Skeletal muscle satellite cell (primary cell): ENCODE results near the gene NFS1.

ENCODE experiments used
- H3K27me3 ChIP-seq: 2 replicates; pipeline ENCODE4 v1.7.0; 2013; ENCODE audit warnings: low read length; ENCODE audit not compliant: control insufficient read depth, insufficient read depth
- H3K36me3 ChIP-seq: 2 replicates; pipeline ENCODE4 v1.7.0; 2013; ENCODE audit warnings: mild to moderate bottlenecking, control low read depth, low read length; ENCODE audit not compliant: insufficient read depth
- H3K4me1 ChIP-seq: 2 replicates; pipeline ENCODE4 v1.7.0; 2013; ENCODE audit warnings: low read length; ENCODE audit not compliant: control insufficient read depth, insufficient read depth
- H3K4me2 ChIP-seq: 2 replicates; pipeline ENCODE4 v1.7.0; 2013; ENCODE audit warnings: mild to moderate bottlenecking, low read length
- H3K4me3 ChIP-seq: 2 replicates; pipeline ENCODE4 v1.7.0; 2013; ENCODE audit warnings: low read length
- H3K9ac ChIP-seq: 2 replicates; pipeline ENCODE4 v1.7.0; 2013; ENCODE audit warnings: mild to moderate bottlenecking, low read depth, low read length, moderate library complexity
- H3K9me3 ChIP-seq: replicated peaks from 2 replicates; pipeline ENCODE4 v1.7.0; 2013; ENCODE audit warnings: mild to moderate bottlenecking, control low read depth, low read length

Gene NFS1

DNA sequence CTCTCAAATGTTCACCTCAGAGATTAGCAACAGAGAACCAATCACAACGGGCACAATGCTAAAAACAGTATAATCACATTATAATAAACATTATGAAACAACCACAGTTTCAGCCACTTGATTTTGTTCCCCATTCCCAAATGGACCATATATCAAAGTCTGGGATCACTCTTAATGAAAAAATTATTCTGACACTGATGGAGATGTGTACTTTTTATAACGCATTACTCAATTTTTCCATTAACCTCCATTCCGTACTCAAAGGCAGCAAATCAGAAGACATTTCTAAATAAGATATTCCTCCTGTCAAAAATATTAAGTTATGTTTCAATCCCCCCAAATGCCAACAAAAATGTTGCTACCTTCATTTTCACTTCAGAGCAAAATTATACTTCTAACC is 37.2 kb downstream of the NFS1 start:
- no peaks in the 10 kb centered on the region for H3K9me3 ChIP-seq
- H3K4me3 ChIP-seq: peak overlapping the region; percentile 89
- no peaks in the 10 kb centered on the region for H3K36me3 ChIP-seq
- peaks cover 31% of the 10 kb centered on the region for H3K4me1 ChIP-seq
- no peaks in the 10 kb centered on the region for H3K27me3 ChIP-seq
- H3K4me2 ChIP-seq: peak overlapping the region; percentile 99
- H3K9ac ChIP-seq: peak overlapping the region; percentile 93

DNA sequence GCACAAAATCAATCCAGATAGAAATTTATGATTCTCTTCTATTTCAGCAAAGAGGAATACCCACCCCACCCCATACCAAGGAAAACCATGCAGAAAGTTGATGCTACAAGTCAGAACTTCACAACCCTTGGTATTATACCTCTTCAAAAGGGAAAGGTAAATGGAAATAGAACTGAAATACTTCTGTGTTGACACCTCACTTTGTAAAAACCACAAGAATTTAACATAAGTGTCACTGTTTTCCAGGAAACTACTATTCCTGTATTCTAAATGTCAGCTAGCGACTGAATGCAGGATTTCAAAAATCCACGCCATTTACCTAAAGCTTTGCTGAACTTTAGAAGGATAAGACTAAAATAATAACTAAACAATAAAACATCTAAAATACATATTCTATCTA is 38.1 kb downstream of the NFS1 start:
- H3K27me3 ChIP-seq: no peaks in the 10 kb centered on the region
- no peaks in the 10 kb centered on the region for H3K9me3 ChIP-seq
- peaks cover 31% of the 10 kb centered on the region for H3K4me1 ChIP-seq
- peak overlapping the region; percentile 89 for H3K4me3 ChIP-seq
- H3K36me3 ChIP-seq: no peaks in the 10 kb centered on the region
- peak overlapping the region; percentile 99 for H3K4me2 ChIP-seq
- H3K9ac ChIP-seq: no peak overlapping the region

DNA sequence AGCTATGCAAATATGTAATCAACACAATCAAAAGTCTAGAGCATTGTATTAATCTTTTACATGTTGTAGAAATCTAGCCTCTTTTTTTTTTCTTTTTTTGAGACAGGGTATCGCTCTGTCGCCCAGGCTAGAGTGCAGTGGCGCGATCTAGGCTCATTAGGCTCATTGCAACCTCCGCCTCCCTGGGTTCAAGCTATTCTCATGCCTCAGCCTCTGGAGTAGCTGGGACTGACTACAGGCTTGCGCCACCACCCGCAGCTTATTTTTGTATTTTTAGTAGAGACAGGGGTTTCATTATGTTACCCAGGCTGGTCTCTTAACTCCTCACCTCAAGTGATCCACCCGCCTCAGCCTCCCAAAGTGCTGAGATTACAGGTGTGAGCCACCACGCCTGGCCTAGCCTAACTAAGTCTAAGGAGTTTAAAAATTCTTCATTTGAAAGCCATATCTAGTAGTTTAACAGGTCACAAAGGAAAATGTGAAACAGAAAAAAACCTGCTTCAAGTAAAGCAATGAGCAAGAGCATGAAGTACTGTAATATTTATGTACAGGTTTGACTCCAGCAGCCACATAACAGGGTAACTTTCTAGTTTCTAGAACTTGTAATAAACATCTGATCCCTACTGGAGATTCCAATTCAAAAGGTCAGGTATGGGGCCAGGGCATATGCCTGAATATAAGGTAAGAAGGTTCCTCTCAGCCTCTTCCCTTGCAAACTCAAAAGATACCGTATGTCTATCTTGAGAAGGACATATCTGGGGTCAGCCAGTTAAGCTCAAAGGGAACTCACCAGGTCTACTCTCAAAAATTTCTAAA is 38.8 kb downstream of the NFS1 start:
- Histone ChIP-seq H3K36me3 (peaks cover 1% of the 10 kb centered on the region), H3K9ac (no peak overlapping the region), H3K4me1 (peaks cover 31% of the 10 kb centered on the region), H3K27me3 (no peaks in the 10 kb centered on the region), H3K4me2 (peak overlapping the region; percentile 99), H3K4me3 (no peak overlapping the region), H3K9me3 (no peaks in the 10 kb centered on the region)

DNA sequence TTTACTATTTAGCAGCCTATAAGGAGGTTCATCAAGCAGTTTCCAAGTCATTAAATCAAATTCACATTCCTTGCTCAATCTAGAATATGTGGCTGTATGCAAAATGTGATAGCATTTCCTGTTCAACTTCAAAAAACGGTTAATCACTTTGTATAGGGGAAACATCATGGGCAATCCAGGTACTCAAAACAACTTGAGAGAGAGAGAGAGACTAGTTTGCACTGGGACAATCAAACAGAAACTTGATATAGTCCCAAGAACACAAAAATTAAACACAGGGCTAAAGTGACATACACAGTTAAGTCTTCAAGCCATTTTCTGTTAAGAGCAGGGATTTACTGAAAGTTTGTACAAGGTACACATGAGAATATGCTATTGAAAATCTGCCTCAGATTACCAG is 41.9 kb downstream of the NFS1 start:
- Histone ChIP-seq H3K36me3 (peaks cover 27% of the 10 kb centered on the region), H3K9me3 (no peaks in the 10 kb centered on the region), H3K27me3 (no peaks in the 10 kb centered on the region), H3K4me2 (no peak overlapping the region), H3K4me1 (peaks cover 22% of the 10 kb centered on the region), H3K9ac (no peak overlapping the region), H3K4me3 (no peak overlapping the region)

DNA sequence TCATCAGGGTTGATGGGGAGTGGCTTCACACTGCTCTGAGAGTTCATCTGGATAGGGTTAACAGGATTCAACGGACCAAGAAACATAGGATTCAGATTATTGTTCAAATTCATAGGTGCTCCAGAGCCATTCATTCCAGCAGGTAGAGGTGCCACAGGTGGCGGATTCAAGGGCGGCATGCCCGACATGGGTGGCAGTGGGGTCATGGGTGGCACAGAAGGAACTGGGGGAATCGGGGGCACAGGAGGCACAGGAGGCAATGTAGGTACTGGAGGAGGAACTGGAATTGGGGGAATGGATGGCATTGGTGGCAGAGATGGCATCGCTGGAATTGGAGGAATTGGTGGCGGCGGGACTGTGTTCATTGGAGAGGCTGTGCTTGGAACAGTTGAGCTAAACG is 44.7 kb downstream of the NFS1 start:
- Histone ChIP-seq H3K9ac (no peak overlapping the region), H3K27me3 (no peaks in the 10 kb centered on the region), H3K9me3 (no peaks in the 10 kb centered on the region), H3K4me1 (no peaks in the 10 kb centered on the region), H3K4me2 (no peak overlapping the region), H3K4me3 (no peak overlapping the region), H3K36me3 (peaks cover 42% of the 10 kb centered on the region)

DNA sequence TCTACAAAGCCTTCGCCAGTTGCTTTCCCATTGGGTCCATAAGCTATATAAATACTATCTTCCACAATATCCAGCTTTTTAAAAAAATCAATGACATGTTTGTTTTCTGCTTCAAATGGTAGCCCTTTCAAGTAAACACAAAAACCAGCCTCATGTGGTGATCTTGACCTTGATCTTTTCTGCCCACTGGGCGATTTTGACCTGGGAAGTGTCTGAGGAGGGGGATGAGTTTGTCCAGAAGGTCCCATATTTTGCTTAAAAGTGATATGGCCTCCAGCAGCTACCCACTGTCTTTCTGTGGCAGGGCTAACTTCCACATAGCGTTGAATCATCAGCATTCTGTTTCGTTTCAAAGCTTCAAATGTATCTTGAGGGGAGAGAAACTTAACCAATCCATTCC is 45.3 kb downstream of the NFS1 start:
- Histone ChIP-seq H3K4me2 (no peak overlapping the region), H3K36me3 (peaks cover 42% of the 10 kb centered on the region), H3K9ac (no peak overlapping the region), H3K27me3 (no peaks in the 10 kb centered on the region), H3K4me3 (no peak overlapping the region), H3K9me3 (no peaks in the 10 kb centered on the region), H3K4me1 (no peaks in the 10 kb centered on the region)

DNA sequence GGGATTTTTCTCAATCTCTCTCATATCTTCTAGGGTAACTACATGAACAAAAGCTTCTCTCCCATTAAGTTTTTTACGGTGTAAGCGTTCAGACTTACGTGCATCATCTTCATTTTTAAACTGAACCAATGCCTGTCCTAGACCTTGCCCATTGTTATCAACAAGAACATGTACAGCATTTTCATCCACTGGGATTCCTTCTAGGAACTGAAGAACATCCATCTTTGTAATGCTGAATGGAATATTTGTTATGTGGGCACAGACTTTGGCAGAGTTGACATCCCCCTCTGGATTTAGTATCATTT is 45.8 kb downstream of the NFS1 start:
- Histone ChIP-seq H3K4me3 (no peak overlapping the region), H3K9ac (no peak overlapping the region), H3K36me3 (peaks cover 42% of the 10 kb centered on the region), H3K4me1 (no peaks in the 10 kb centered on the region), H3K4me2 (no peak overlapping the region), H3K27me3 (no peaks in the 10 kb centered on the region), H3K9me3 (no peaks in the 10 kb centered on the region)

DNA sequence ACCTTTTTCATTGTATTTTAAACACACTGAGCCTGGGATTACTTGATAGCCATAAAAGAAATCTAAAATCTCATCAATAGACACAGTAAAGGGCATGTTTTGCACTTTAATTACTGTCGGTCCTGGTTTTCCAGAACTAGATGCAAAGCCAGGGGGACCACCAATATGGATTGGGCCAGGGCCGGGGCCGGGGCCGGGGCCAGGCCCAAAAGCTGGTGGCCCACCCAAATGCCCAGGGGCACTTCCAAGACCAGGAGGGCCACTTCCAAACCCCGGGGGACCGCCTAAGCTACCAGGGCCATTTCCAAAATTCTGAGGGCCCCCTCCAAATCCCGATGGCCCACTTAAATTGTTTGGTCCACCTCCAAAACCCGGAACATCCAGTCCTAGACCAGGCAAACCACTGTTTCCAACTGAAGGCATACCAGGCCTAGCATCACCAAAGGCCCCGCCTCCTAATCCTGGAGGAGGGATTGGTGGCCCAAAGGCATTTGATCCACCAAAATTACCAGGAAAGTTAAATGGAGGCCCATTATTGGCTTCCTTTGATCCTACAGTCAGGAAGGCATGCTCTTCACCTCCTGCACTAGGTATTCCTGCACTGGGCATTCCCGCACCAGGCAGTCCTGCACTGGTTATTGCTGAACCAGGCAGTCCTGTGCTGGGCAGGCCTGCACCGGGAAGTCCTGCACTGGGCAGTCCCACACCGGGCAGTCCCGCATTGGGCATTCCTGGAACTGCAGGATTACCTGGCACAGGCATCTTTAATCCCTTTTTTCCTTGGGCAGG is 46.3 kb downstream of the NFS1 start:
- H3K27me3 ChIP-seq: no peaks in the 10 kb centered on the region
- H3K36me3 ChIP-seq: peaks cover 42% of the 10 kb centered on the region
- H3K9ac ChIP-seq: no peak overlapping the region
- H3K4me2 ChIP-seq: no peak overlapping the region
- no peaks in the 10 kb centered on the region for H3K9me3 ChIP-seq
- H3K4me3 ChIP-seq: no peak overlapping the region
- H3K4me1 ChIP-seq: no peaks in the 10 kb centered on the region

DNA sequence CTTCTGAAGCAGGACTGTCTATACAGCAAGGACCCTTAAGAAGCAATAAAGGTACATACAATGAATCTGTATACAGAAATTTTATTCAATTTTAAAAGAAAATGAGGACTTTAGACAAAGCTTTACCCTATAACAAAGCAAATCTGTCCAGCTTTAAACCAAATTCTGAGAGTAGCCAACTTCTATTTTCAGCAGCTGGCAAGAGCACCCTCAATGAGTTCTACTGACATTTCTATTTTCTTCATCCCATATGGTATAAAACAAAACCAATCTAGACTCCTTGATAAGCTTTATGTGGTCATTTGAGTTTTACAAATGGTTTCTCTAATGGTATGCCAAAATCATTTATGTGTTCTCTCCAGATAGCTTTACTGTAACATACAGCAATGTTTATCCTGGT is 47.2 kb downstream of the NFS1 start:
- Histone ChIP-seq H3K9ac (no peak overlapping the region), H3K4me2 (no peak overlapping the region), H3K9me3 (no peaks in the 10 kb centered on the region), H3K36me3 (peaks cover 44% of the 10 kb centered on the region), H3K27me3 (no peaks in the 10 kb centered on the region), H3K4me3 (no peak overlapping the region), H3K4me1 (no peaks in the 10 kb centered on the region)

DNA sequence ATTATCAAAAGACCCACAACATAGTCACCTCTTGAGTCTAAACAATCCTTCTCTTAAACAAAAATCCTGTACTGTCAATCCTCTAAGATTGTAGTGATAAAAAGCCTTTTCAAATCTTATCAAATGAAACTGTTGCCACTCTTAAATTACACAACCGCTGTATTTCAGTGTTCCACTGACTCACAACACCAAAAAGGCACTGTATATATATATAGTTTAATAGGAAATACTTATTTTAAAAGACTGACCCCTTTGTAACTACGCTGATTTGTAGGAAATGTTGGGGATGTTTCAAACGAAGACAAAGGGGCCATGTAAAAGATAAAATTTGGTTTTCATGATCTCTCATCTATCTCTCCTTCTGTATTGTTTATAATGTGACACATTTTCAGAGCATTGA is 48.5 kb downstream of the NFS1 start:
- Histone ChIP-seq H3K4me3 (no peak overlapping the region), H3K9ac (no peak overlapping the region), H3K36me3 (peaks cover 44% of the 10 kb centered on the region), H3K27me3 (no peaks in the 10 kb centered on the region), H3K4me1 (no peaks in the 10 kb centered on the region), H3K4me2 (no peak overlapping the region), H3K9me3 (no peaks in the 10 kb centered on the region)

DNA sequence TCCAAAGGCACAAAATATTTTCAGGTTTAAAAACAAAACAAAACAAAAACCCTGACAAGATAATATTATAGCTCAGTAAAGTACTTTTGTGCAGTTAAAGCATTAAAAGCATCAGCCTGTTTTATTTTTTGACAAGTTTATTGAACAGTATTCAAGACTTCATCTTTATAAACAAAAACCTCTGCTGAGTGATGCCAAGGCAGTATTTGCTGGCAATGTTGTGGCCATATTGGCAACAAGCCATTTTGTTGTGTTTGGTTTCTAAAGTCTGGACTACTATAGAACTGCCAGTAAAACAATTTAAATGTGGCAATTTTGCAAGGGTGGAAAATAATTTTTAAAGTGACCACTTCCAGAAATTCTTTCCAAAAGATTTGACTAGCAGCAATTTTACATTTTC is 50.3 kb downstream of the NFS1 start:
- H3K9ac ChIP-seq: no peak overlapping the region
- H3K4me2 ChIP-seq: no peak overlapping the region
- no peaks in the 10 kb centered on the region for H3K9me3 ChIP-seq
- no peak overlapping the region for H3K4me3 ChIP-seq
- H3K36me3 ChIP-seq: peaks cover 32% of the 10 kb centered on the region
- H3K4me1 ChIP-seq: no peaks in the 10 kb centered on the region
- no peaks in the 10 kb centered on the region for H3K27me3 ChIP-seq

DNA sequence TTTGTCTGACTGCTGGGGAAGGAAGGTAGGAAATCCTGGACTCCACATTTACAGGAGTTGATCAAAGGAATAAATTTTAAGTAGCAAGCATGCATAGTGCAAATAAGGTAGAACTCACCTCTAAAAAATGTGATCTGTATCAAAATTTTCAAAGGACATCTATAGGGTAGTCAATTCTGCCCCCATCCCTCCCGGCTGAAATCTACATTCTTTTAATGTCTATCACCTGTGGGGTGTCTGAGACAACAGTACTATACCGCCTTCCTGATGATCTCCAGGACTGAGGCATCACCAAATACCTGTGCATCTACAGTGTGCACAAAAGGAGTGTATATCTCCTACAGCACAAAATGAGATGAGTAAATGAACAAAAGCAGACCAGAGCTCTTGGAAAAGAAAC is 54.3 kb downstream of the NFS1 start:
- no peak overlapping the region for H3K9ac ChIP-seq
- H3K4me1 ChIP-seq: no peaks in the 10 kb centered on the region
- no peak overlapping the region for H3K4me2 ChIP-seq
- H3K4me3 ChIP-seq: no peak overlapping the region
- H3K27me3 ChIP-seq: no peaks in the 10 kb centered on the region
- no peaks in the 10 kb centered on the region for H3K9me3 ChIP-seq
- H3K36me3 ChIP-seq: peaks cover 9% of the 10 kb centered on the region
